ENCODE results near the gene ZYG11A.

Gene ZYG11A

GRCh38 chr1:52943876-52944416 lies 101.4 kb downstream of the ZYG11A start:
- Histone ChIP-seq H3K4me3 (no peak overlapping the region), H3K27ac (no peak overlapping the region)
- no peak for DNase-seq (ENCODE audit: low spot score)
- TF ChIP-seq, protein P1, sequence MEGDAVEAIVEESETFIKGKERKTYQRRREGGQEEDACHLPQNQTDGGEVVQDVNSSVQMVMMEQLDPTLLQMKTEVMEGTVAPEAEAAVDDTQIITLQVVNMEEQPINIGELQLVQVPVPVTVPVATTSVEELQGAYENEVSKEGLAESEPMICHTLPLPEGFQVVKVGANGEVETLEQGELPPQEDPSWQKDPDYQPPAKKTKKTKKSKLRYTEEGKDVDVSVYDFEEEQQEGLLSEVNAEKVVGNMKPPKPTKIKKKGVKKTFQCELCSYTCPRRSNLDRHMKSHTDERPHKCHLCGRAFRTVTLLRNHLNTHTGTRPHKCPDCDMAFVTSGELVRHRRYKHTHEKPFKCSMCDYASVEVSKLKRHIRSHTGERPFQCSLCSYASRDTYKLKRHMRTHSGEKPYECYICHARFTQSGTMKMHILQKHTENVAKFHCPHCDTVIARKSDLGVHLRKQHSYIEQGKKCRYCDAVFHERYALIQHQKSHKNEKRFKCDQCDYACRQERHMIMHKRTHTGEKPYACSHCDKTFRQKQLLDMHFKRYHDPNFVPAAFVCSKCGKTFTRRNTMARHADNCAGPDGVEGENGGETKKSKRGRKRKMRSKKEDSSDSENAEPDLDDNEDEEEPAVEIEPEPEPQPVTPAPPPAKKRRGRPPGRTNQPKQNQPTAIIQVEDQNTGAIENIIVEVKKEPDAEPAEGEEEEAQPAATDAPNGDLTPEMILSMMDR (IDR thresholded peaks at IDR 0.05) = no peak

DNA sequence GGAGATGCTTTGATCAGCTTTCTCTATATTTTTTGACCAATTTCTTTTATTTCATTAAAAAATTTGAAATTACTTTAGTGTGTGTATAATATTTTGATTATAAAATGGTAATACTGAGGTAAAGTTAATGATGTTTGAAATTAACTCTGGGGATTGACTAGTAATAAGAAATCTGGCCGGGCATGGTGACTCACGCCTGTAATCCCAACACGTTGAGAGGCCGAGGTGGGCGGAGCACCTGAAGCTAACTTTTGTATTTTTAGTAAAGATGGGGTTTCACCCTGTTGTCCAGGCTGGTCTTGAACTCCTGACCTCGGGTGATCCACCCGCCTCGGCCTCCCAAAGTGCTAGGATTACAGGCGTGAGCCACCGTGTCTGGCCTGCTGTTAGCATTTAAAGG lies 102.0 kb downstream of the ZYG11A start:
- DNase-seq (ENCODE audit: low spot score) = no peak
- TF ChIP-seq, protein P1 (IDR thresholded peaks at IDR 0.05) = no peak
- Histone ChIP-seq H3K4me3 (no peak overlapping the region), H3K27ac (no peak overlapping the region)

All from coronary artery (tissue), 2 donors.